AG09309 (cell line): ENCODE measurements around the gene FKTN.

Source experiments
- DNase-seq: peaks from one replicate; pipeline ENCODE4 v3.0.0-alpha.2; 2010; ENCODE audit warnings: low read depth
- H3K4me3 ChIP-seq: 2 replicates; pipeline ENCODE4 v1.5.1; 2011; ENCODE audit warnings: mild to moderate bottlenecking, low read depth, low read length, moderate library complexity; ENCODE audit not compliant: control insufficient read depth
- CTCF ChIP-seq: IDR thresholded peaks from 2 replicates; pipeline ENCODE4 v1.5.1; 2011; ENCODE audit warnings: mild to moderate bottlenecking, low read depth, low read length, inconsistent platforms; ENCODE audit not compliant: insufficient read depth, control insufficient read depth; ENCODE audit errors: missing control alignments

FKTN gene

DNA sequence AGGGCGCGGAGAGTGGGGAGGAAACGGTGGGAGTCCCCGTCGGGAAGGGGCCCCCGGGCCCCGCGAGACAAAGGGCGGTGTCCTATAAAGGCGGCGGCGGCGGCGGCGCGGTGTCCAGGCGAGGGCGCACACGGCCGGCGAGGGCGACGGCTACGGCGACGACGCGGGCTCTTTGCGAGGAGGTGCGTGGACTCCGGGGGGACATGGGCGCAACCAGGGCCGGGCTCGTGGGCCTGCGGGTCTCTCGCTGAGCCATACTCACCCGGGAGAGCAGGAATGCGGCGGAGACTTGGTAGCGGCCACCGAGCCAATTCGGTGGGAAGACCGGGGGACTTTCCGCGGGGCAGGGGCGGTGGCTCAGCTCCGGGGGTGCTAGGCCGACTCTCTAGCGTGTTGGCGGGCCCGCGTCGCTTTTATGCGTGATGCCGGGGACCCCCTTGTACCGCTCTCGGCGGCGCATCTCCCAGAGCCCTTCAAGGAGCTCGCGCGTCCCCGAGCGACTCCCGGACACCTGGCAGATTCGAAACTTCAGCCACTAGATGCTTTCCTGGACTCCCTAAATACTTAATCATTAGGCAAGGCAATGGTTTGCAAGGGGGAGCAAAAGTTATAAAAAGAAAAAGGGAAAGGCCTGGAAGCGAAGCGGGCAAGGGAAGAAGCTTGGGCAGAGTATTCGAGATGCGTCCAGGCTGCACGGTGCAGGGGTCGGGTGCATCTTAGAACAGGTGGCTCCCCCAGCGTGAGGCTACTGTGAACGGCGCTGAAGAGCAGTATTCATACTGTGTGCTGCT, 98.4 kb downstream of the FKTN start:
- peak; percentile 10 for TF ChIP-seq CTCF
- H3K4me3 ChIP-seq, result peak overlapping the region; percentile 45
- DNase-seq, result no peak

GRCh38 chr9:105658351-105658750, 100.4 kb downstream of the FKTN start:
- no peak overlapping the region for H3K4me3 ChIP-seq
- no peak for TF ChIP-seq CTCF
- DNase-seq, result no peak

DNA sequence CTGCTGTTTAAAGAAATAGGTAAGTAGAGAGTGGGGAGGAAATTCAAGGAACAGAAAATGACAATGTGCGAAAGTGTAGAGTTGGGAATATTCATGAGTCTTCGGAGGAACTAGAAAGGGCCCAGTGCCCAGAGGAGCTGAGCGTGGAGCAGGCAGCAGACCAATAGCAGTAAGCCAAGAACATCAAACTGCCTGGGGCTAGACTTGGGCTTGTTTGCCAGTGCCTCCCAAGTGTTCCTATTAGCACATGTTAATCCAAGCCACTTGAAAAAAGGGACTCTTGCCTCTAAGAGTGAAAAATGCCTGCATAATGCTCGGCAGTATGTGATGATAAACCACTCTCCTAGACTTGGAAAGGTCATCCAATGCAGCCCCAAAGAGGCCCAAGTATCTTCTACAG, 103.1 kb downstream of the FKTN start:
- no peak for TF ChIP-seq CTCF
- H3K4me3 ChIP-seq, result no peak overlapping the region
- DNase-seq, result no peak

- TF ChIP-seq CTCF, result no peak
- no peak within 1 kb of the TSS for H3K4me3 ChIP-seq
- no peak for DNase-seq
Observed at GRCh38 chr9:105662184-105663104, 104.5 kb downstream of the FKTN start, which contains the start of gene TAL2. Gene TAL2, plus strand, starts transcription at chr9:105662457. Its CDS starts 40 bp downstream, at chr9:105662497.

DNA sequence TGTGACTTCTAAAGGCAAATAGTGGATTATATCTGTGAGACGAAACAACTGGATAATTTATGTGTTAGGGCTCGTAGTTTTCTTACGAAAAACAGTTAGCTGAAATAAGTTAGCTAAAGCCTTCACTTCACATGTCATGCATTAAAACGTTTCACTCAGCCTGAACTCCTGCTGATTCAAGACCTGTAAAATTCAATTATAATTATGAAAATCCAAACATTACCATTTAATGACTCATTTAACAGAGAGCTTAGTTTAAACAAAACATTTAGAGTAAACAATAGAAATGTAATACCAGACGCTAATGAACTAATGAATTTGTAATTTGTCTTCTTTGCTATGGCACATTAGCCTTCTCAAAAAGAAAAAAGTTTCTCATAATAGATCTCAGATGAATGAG, 106.0 kb downstream of the FKTN start:
- TF ChIP-seq CTCF, result no peak
- H3K4me3 ChIP-seq, result no peak overlapping the region
- no peak for DNase-seq

DNA sequence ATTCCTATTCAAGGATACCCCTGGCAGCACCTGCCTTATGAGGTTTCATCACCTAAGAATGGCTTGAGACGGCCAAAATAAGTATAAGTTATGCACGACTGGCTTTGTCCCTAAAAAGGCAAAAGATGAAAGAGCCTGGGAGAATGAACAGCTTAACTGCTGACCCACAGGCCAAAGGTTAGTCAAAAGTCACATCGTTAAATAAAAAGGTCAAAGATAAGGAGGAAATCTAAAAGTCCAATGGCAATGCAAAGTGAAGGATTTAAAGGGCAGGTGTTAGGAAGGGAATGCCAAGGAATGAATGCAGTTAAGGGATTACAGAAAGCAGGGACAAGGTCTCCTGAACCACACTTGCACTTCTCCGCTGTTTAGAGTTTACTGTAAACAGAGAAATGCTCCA, 109.9 kb downstream of the FKTN start:
- no peak for TF ChIP-seq CTCF
- DNase-seq, result no peak

More for the DNA sequence above, 109.9 kb downstream of the FKTN start:
- no peak overlapping the region for H3K4me3 ChIP-seq
